Erythroblast (primary cell): ENCODE measurements around the gene ZNF438.

Experiments
- GATA1 ChIP-seq: IDR thresholded peaks from 2 replicates; pipeline ENCODE4 v1.6.1; 2011; ENCODE audit warnings: low read depth, mild to moderate bottlenecking, control low read depth, low read length, moderate library complexity
- POLR2A ChIP-seq: IDR thresholded peaks from 2 replicates; pipeline ENCODE4 v1.6.1; 2011; ENCODE audit warnings: mild to moderate bottlenecking, low read length

DNA sequence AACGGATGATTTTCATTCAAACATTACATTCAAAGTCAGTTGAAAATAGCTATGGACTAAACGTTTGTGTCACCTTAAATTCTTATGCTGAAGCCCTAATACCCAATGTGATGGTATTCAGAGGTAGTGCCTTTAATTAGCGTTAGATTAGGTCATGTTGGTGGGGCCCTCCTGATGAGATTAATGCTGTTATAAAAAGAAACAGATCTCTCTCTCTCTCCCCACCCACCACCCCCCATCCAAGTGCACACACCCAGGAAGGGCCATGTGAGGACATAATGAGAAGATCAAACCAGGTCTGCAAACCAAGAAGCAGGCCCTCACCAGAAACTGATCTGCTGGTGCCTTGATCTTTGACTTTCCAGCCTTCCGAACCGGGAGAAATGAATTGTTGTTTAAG is 44.2 kb downstream of the ZNF438 start:
- TF ChIP-seq POLR2A, result no peak
- no peak for TF ChIP-seq GATA1
